GM19025 (cell line): Measurements from ENCODE around the gene MMP17.

Experiments
- ATAC-seq: cut with Tn5 transposase; IDR thresholded peaks from one replicate; pipeline ENCODE4 v1.9.1; 2021; ENCODE audit warnings: mild to moderate bottlenecking, low read depth, moderate library complexity; ENCODE audit not compliant: unreplicated experiment

Gene MMP17

GRCh38 chr12:131827961-131828534, at the start of gene MMP17:
TSS of gene MMP17 (plus strand) at chr12:131828393. CDS start at chr12:131828495, 102 bp downstream.
- peak; percentile 53 for ATAC-seq

DNA sequence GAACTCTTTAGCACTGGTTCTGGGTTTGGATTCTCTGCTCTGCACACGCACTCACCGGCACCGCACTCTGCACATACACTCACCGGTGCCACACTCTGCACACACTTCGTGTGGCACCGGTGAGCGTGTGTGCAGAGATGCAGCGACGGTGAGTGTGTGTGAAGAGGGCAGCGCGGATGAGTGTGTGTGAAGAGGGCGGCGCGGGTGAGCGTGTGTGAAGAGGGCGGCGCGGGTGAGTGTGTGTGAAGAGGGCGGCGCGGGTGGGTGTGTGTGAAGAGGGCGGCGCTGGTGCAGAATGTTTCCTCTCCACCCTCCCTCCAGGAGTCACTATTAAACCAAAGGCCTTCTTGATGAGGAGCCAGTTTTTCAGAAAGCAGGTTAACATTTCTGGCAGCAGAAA, 49.2 kb upstream of the MMP17 start:
- no peak for ATAC-seq

GRCh38 chr12:131782061-131782460, 46.1 kb upstream of the MMP17 start:
- ATAC-seq: no peak

DNA sequence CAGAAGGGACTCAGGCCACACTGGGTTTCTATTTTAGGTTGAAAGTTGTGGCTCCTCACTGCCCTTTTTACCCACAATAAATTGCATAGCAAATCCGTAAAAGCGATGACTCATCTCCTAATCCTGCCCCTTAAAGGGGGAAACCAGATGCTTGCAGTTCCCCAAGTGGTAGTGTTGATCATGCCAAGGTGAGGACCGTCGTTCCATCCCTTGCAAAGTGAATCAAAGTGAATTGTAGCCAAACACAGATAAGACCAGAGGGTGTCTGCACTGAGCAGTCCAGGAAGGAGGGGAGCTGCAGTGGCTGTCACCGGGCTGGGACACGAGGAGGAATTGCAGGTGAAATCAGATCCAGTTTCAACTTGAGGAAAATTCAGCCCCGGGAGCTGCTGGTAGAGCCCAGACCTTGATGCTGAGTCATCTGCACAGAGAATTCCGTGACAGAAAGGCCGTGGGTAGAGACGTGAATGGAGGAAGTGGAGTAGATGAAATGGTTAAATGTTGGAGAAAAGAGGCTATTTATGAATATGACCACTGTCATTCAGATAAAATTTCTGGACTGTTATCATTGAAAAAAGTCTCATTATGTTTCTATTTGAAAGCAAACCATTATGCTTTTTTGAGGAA, 44.2 kb upstream of the MMP17 start:
- ATAC-seq: peak; percentile 61

DNA sequence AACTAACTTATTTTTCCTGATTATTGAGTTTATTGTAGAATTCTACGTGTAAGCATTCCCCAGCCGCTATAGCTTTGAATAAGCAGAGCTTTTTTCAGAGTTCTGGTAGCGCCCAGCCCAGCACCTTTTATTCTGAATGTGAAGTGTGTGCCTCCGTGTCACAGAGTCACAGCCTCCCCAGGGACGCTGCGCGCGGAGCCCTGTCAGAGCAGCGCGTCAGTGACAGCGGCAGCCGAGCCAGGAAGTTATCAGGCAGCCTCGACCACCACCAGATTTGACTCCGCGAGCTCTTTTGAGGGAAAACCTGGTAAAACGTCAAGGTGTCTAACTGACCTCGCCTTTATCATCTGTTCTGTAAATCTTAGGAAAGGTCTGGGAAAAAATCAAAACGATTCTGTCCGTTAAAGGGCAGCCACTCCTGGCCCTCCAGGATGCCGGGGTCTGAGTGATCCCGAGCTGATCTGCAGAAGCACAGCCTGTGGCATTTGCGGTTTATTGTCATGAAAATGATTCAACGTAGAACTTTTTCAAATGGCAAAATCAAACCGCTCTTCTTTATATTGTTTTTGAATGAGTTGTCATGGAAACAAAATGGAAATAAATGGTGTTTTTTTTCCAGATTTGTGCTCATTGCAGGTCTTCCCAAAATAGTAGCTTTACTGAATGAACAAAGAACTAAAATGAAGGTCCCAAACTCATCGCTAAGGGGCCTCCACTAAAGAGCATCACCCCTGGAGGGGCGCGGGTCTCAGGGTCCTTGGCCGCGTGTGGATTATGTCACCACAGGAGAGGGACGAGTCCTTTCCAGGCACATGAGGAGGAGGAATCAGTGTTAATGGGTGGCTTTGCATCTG, 43.1 kb upstream of the MMP17 start:
- ATAC-seq: no peak

GRCh38 chr12:131785763-131786330, 42.3 kb upstream of the MMP17 start:
- ATAC-seq: no peak

DNA sequence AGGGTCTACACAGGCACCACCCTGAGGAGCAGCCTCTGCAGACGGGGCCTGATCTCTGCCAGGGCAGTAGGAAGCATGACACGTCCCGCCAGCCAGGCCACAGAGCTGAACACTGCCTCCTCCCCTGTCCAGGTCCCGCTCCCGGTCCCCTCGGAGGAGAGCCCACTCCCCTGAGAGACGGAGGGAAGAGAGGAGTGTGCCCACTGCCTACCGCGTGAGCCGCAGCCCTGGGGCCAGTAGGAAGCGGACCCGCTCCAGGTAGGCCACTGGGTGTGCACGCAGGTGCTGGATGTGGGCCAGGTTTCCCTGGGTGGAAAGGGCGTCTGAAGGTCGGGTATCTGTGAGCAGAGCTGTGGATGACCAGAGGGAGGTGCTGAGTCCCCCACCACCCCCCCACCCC, 41.9 kb upstream of the MMP17 start:
- no peak for ATAC-seq

GRCh38 chr12:131787143-131787660, 41.0 kb upstream of the MMP17 start:
- no peak for ATAC-seq

DNA sequence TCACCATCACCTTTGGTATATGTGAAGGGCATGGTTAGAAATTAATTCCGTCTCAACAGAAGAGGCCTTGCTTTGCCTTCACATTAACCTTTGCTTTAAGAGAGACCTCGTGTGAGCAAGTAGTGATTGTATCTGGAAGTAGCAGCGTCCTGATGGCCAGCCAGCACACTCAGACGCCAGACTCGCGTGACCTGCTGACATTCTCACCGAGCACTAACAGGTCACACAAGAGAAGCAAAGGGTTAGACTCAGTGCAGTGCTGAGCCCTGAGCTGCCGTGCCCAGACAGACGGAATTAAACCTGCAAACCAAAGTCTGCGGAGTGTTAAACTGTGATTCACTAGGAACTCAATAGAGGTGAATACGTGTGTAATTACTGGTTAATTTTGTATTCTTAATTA, 40.1 kb upstream of the MMP17 start:
- ATAC-seq: no peak

DNA sequence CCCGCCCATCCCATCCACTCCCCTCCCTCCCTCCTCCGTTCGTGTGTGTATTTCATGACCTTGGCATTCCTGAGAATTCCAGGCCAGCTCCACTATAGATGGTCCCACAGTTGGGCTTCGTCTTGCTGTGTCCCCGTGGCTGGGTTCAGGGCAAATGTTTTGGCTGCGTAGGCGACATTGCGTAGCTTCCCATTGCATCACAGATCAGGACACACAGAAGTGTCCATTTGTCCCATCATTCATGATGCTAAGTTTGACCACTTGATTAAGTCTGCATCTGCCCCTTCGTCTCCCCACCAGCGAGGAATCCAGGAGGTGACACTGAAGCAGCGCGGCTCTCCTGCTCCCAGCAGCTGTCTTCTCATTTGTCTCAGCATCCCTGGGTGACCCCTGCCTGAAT, 38.6 kb upstream of the MMP17 start:
- ATAC-seq: no peak

- ATAC-seq: no peak
Measured at GRCh38 chr12:131793243-131794022, 34.8 kb upstream of the MMP17 start.

DNA sequence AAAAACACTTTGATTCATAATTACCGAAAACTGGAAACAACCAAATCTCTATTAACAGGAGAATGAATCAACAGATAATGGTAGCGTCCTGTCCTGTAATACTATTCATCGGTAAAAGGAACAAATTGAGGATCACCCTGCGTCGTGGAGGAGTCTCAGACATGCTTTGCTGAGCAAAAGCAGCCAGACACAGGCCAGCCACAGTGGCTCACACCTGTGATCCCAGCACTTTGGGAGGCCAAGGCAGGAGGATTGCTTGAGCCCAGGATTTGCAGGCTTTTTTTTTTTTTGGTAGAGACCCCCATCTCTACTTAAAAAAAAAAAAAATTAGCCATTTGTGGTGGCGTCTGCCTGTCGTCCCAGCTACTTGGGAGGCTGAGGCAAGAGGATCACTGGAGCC, 34.1 kb upstream of the MMP17 start:
- no peak for ATAC-seq

- ATAC-seq: no peak
Measured at GRCh38 chr12:131794573-131794972, 33.6 kb upstream of the MMP17 start.

- ATAC-seq: no peak
Measured at GRCh38 chr12:131795064-131795463, 33.1 kb upstream of the MMP17 start.

GRCh38 chr12:131795690-131796410, 32.3 kb upstream of the MMP17 start:
- no peak for ATAC-seq

- ATAC-seq: no peak
Measured at GRCh38 chr12:131796411-131796736, 31.8 kb upstream of the MMP17 start.

DNA sequence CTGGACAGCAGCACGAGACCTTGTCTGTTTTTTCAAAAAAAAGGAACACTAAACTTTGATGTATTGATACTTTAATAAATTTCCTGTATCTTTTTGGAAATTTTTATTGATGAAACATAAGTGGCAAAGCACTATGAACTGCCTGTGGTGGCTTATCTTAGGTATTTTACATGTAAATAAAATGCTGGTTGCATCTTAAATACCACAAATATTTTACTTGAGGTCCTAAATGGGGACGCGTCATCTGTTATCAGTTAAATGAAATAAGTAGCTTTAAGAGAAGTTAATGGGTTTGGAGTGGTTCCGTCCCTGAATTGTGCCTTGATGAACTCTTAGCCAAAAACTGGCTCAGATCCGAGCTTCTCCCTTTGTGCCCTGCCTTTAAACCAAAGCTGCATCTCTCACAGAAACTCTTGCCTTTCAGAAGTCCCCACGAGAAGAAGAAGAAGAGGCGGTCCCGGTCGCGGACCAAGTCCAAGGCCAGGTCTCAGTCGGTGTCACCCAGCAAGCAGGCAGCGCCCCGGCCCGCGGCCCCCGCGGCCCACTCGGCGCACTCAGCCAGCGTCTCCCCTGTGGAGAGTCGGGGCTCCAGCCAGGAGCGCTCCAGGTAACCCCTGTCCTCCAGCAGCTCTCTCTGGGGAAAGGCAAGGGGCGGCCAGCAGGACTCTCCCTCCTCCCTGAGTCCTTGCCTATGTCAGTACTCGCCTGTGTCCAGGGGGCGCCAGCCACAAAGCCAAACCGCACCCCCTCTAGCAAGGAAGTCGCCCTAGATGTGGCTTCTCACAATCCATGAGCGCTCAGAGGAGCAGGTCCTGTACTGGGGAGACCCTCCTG, 31.2 kb upstream of the MMP17 start:
- no peak for ATAC-seq

GRCh38 chr12:131797588-131797934, 30.6 kb upstream of the MMP17 start:
- no peak for ATAC-seq

GRCh38 chr12:131799195-131799594, 29.0 kb upstream of the MMP17 start:
- no peak for ATAC-seq
